WI38 (cell line): ENCODE data around the gene LCP2.

Source experiments
- H3K4me3 ChIP-seq: 2 replicates; pipeline ENCODE4 v1.5.1; 2011; ENCODE audit warnings: low read depth, mild to moderate bottlenecking, control low read depth, low read length
- CTCF ChIP-seq: IDR thresholded peaks from 2 replicates; pipeline ENCODE4 v1.5.1; 2012; ENCODE audit warnings: low read depth, mild to moderate bottlenecking, control low read depth, low read length

Gene LCP2

GRCh38 chr5:170276140-170276539 is 21.4 kb downstream of the LCP2 start:
- no peak overlapping the region for H3K4me3 ChIP-seq
- no peak for TF ChIP-seq CTCF

- no peak for TF ChIP-seq CTCF
- no peak overlapping the region for H3K4me3 ChIP-seq
Observed at GRCh38 chr5:170275376-170275994, 22.1 kb downstream of the LCP2 start.

GRCh38 chr5:170273968-170274710 is 23.4 kb downstream of the LCP2 start:
- no peak for TF ChIP-seq CTCF
- no peak overlapping the region for H3K4me3 ChIP-seq

- no peak overlapping the region for H3K4me3 ChIP-seq
- TF ChIP-seq CTCF, result no peak
Observed at GRCh38 chr5:170270293-170271069, 27.1 kb downstream of the LCP2 start.

GRCh38 chr5:170269579-170269978 is 28.0 kb downstream of the LCP2 start:
- H3K4me3 ChIP-seq, result no peak overlapping the region
- no peak for TF ChIP-seq CTCF

GRCh38 chr5:170268884-170269283 is 28.7 kb downstream of the LCP2 start:
- TF ChIP-seq CTCF, result no peak
- no peak overlapping the region for H3K4me3 ChIP-seq
